ENCODE measurements around the gene NKD1.

The NKD1 gene

GRCh38 chr16:50634947-50635346 is 86.8 kb downstream of the NKD1 start:
- Histone ChIP-seq H3K9me3 (ENCODE audit: control insufficient read depth, low read length) (no peaks in the 10 kb centered on the region), H3K4me1 (ENCODE audit: control insufficient read depth, insufficient read depth, low read length, poor library complexity, severe bottlenecking) (peaks cover 4% of the 10 kb centered on the region), H3K27me3 (replicated peaks; ENCODE audit: control insufficient read depth, insufficient read depth, low read length, poor library complexity, severe bottlenecking) (no peaks in the 10 kb centered on the region), H3K27ac (ENCODE audit: insufficient read depth, low read length, poor library complexity, severe bottlenecking) (no peak overlapping the region), H3K4me3 (ENCODE audit: insufficient read depth, low read depth, low read length, poor library complexity, severe bottlenecking) (no peak overlapping the region), H3K36me3 (ENCODE audit: control insufficient read depth, insufficient read depth, low read length) (no peaks in the 10 kb centered on the region)
- DNase-seq = no peak

- DNase-seq = no peak
These were observed 87.6 kb downstream of the NKD1 start for GRCh38 chr16:50635505-50636392.

GRCh38 chr16:50636753-50637374 is 88.7 kb downstream of the NKD1 start:
- no peak overlapping the region for H3K4me3 ChIP-seq (ENCODE audit: insufficient read depth, low read depth, low read length, poor library complexity, severe bottlenecking)
- no peaks in the 10 kb centered on the region for H3K27me3 ChIP-seq (replicated peaks; ENCODE audit: control insufficient read depth, insufficient read depth, low read length, poor library complexity, severe bottlenecking)
- H3K9me3 ChIP-seq (ENCODE audit: control insufficient read depth, low read length) = no peaks in the 10 kb centered on the region
- no peaks in the 10 kb centered on the region for H3K36me3 ChIP-seq (ENCODE audit: control insufficient read depth, insufficient read depth, low read length)
- no peak for DNase-seq
- peaks cover 4% of the 10 kb centered on the region for H3K4me1 ChIP-seq (ENCODE audit: control insufficient read depth, insufficient read depth, low read length, poor library complexity, severe bottlenecking)
- no peak overlapping the region for H3K27ac ChIP-seq (ENCODE audit: insufficient read depth, low read length, poor library complexity, severe bottlenecking)

More at GRCh38 chr16:50635505-50636392, 87.6 kb downstream of the NKD1 start:
- Histone ChIP-seq H3K27ac (ENCODE audit: insufficient read depth, low read length, poor library complexity, severe bottlenecking) (no peak overlapping the region), H3K36me3 (ENCODE audit: control insufficient read depth, insufficient read depth, low read length) (no peaks in the 10 kb centered on the region), H3K4me1 (ENCODE audit: control insufficient read depth, insufficient read depth, low read length, poor library complexity, severe bottlenecking) (peaks cover 4% of the 10 kb centered on the region), H3K4me3 (ENCODE audit: insufficient read depth, low read depth, low read length, poor library complexity, severe bottlenecking) (no peak overlapping the region), H3K9me3 (ENCODE audit: control insufficient read depth, low read length) (no peaks in the 10 kb centered on the region), H3K27me3 (replicated peaks; ENCODE audit: control insufficient read depth, insufficient read depth, low read length, poor library complexity, severe bottlenecking) (no peaks in the 10 kb centered on the region)

- H3K4me3 ChIP-seq (ENCODE audit: insufficient read depth, low read depth, low read length, poor library complexity, severe bottlenecking) = no peak overlapping the region
- DNase-seq = no peak
- peaks cover 4% of the 10 kb centered on the region for H3K4me1 ChIP-seq (ENCODE audit: control insufficient read depth, insufficient read depth, low read length, poor library complexity, severe bottlenecking)
- H3K27ac ChIP-seq (ENCODE audit: insufficient read depth, low read length, poor library complexity, severe bottlenecking) = no peak overlapping the region
- H3K9me3 ChIP-seq (ENCODE audit: control insufficient read depth, low read length) = no peaks in the 10 kb centered on the region
- H3K27me3 ChIP-seq (replicated peaks; ENCODE audit: control insufficient read depth, insufficient read depth, low read length, poor library complexity, severe bottlenecking) = no peaks in the 10 kb centered on the region
- H3K36me3 ChIP-seq (ENCODE audit: control insufficient read depth, insufficient read depth, low read length) = no peaks in the 10 kb centered on the region
These were observed 89.8 kb downstream of the NKD1 start for GRCh38 chr16:50637716-50638602.

- no peak for DNase-seq
- no peak overlapping the region for H3K4me3 ChIP-seq (ENCODE audit: insufficient read depth, low read depth, low read length, poor library complexity, severe bottlenecking)
- H3K9me3 ChIP-seq (ENCODE audit: control insufficient read depth, low read length) = no peaks in the 10 kb centered on the region
- no peaks in the 10 kb centered on the region for H3K36me3 ChIP-seq (ENCODE audit: control insufficient read depth, insufficient read depth, low read length)
- H3K4me1 ChIP-seq (ENCODE audit: control insufficient read depth, insufficient read depth, low read length, poor library complexity, severe bottlenecking) = peaks cover 4% of the 10 kb centered on the region
- H3K27me3 ChIP-seq (replicated peaks; ENCODE audit: control insufficient read depth, insufficient read depth, low read length, poor library complexity, severe bottlenecking) = no peaks in the 10 kb centered on the region
- no peak overlapping the region for H3K27ac ChIP-seq (ENCODE audit: insufficient read depth, low read length, poor library complexity, severe bottlenecking)
These were observed 90.8 kb downstream of the NKD1 start for GRCh38 chr16:50638816-50639670.

GRCh38 chr16:50640391-50640790 is 92.2 kb downstream of the NKD1 start:
- Histone ChIP-seq H3K4me1 (ENCODE audit: control insufficient read depth, insufficient read depth, low read length, poor library complexity, severe bottlenecking) (peaks cover 4% of the 10 kb centered on the region), H3K27ac (ENCODE audit: insufficient read depth, low read length, poor library complexity, severe bottlenecking) (no peak overlapping the region), H3K27me3 (replicated peaks; ENCODE audit: control insufficient read depth, insufficient read depth, low read length, poor library complexity, severe bottlenecking) (no peaks in the 10 kb centered on the region), H3K36me3 (ENCODE audit: control insufficient read depth, insufficient read depth, low read length) (no peaks in the 10 kb centered on the region), H3K9me3 (ENCODE audit: control insufficient read depth, low read length) (no peaks in the 10 kb centered on the region), H3K4me3 (ENCODE audit: insufficient read depth, low read depth, low read length, poor library complexity, severe bottlenecking) (no peak overlapping the region)
- no peak for DNase-seq

GRCh38 chr16:50640919-50641817 is 93.0 kb downstream of the NKD1 start:
- no peak overlapping the region for H3K4me3 ChIP-seq (ENCODE audit: insufficient read depth, low read depth, low read length, poor library complexity, severe bottlenecking)
- DNase-seq = no peak
- H3K27ac ChIP-seq (ENCODE audit: insufficient read depth, low read length, poor library complexity, severe bottlenecking) = no peak overlapping the region

GRCh38 chr16:50641818-50642187 is 93.6 kb downstream of the NKD1 start:
- Histone ChIP-seq H3K9me3 (ENCODE audit: control insufficient read depth, low read length) (no peaks in the 10 kb centered on the region), H3K27ac (ENCODE audit: insufficient read depth, low read length, poor library complexity, severe bottlenecking) (no peak overlapping the region)

More at GRCh38 chr16:50640919-50641817, 93.0 kb downstream of the NKD1 start:
- no peaks in the 10 kb centered on the region for H3K27me3 ChIP-seq (replicated peaks; ENCODE audit: control insufficient read depth, insufficient read depth, low read length, poor library complexity, severe bottlenecking)
- no peaks in the 10 kb centered on the region for H3K36me3 ChIP-seq (ENCODE audit: control insufficient read depth, insufficient read depth, low read length)
- no peaks in the 10 kb centered on the region for H3K9me3 ChIP-seq (ENCODE audit: control insufficient read depth, low read length)
- H3K4me1 ChIP-seq (ENCODE audit: control insufficient read depth, insufficient read depth, low read length, poor library complexity, severe bottlenecking) = no peaks in the 10 kb centered on the region

More at GRCh38 chr16:50641818-50642187, 93.6 kb downstream of the NKD1 start:
- H3K4me3 ChIP-seq (ENCODE audit: insufficient read depth, low read depth, low read length, poor library complexity, severe bottlenecking) = no peak overlapping the region
- no peaks in the 10 kb centered on the region for H3K4me1 ChIP-seq (ENCODE audit: control insufficient read depth, insufficient read depth, low read length, poor library complexity, severe bottlenecking)
- H3K36me3 ChIP-seq (ENCODE audit: control insufficient read depth, insufficient read depth, low read length) = no peaks in the 10 kb centered on the region
- DNase-seq = no peak
- H3K27me3 ChIP-seq (replicated peaks; ENCODE audit: control insufficient read depth, insufficient read depth, low read length, poor library complexity, severe bottlenecking) = no peaks in the 10 kb centered on the region

Measured in effector memory CD4-positive, alpha-beta T cell (primary cell).